Spleen (tissue), 11 donors: ENCODE results near the gene MMEL1. TPM values are rescaled to one million over a fixed set of nuclear protein-coding genes. Genes with fewer than 3 reads are reported as not detected.
"Not testable (repeated sequence)": the region's sequence is repeated elsewhere in the genome, so short reads cannot be mapped to it uniquely, and the experiment has no call there.

ENCODE experiments used
- DNase-seq: peaks from one replicate; pipeline ENCODE4 v3.0.0-alpha.2; 2020
- H3K27ac ChIP-seq, 8 donors: fragments of 200-600 bp; sonication (generic) in 7 of 8; 1 replicate in 4 of 8; 2 replicates in 4 of 8; pipeline versions ENCODE4 v1.5.0 to v1.8.0; 2016 to 2021; ENCODE audit warnings: inconsistent platforms in 4 of 8, mild to moderate bottlenecking in 4 of 8, moderate library complexity in 1 of 8
- H3K27me3 ChIP-seq, 7 donors: fragments of 200-600 bp; sonication (generic) in 6 of 7; replicated peaks in 1 of 7; 1 replicate in 4 of 7; 2 replicates in 3 of 7; pipeline versions ENCODE4 v1.5.0 to v1.8.0; 2016 to 2021; ENCODE audit warnings: inconsistent platforms in 3 of 7, mild to moderate bottlenecking in 1 of 7
- H3K36me3 ChIP-seq, 6 donors: fragments of 200-600 bp; sonication (generic) in 5 of 6; 1 replicate in 4 of 6; 2 replicates in 2 of 6; pipeline versions ENCODE4 v1.5.0 to v1.8.0; 2016 to 2021; ENCODE audit warnings: inconsistent platforms in 2 of 6
- H3K4me1 ChIP-seq, 6 donors: fragments of 200-600 bp; sonication (generic) in 5 of 6; 1 replicate in 3 of 6; 2 replicates in 3 of 6; pipeline versions ENCODE4 v1.5.0 to v1.8.0; 2016 to 2021; ENCODE audit warnings: inconsistent platforms in 3 of 6
- H3K4me3 ChIP-seq, 8 donors: fragments of 200-600 bp; sonication (generic) in 7 of 8; 1 replicate in 4 of 8; 2 replicates in 4 of 8; pipeline versions ENCODE4 v1.5.0 to v1.8.0; 2016 to 2021; ENCODE audit warnings: inconsistent platforms in 4 of 8, mild to moderate bottlenecking in 4 of 8, moderate library complexity in 2 of 8
- H3K9me3 ChIP-seq, 8 donors: fragments of 200-600 bp; sonication (generic) in 7 of 8; 1 replicate in 4 of 8; 2 replicates in 4 of 8; pipeline versions ENCODE4 v1.5.0 to v1.8.0; 2016 to 2021; ENCODE audit warnings: inconsistent platforms in 4 of 8
- CTCF ChIP-seq, 11 experiments: fragments of 200-600 bp in 7 of 11; fragments of 450-650 bp in 4 of 11; sonication (generic) in 4 of 11; IDR thresholded peaks in 8 of 11; conservative IDR thresholded peaks in 3 of 11; 1 replicate in 7 of 11; 2 replicates in 4 of 11; pipeline versions ENCODE4 v1.4.0 to v1.8.0; 2016 to 2021; ENCODE audit warnings: antibody characterized with exemption in 11 of 11, inconsistent platforms in 4 of 11, mild to moderate bottlenecking in 1 of 11
- POLR2A ChIP-seq, 3 donors: fragments of 450-650 bp; IDR thresholded peaks; one replicate each; pipeline ENCODE4 v1.5.1; 2017; ENCODE audit warnings: antibody characterized with exemption in 3 of 3, mild to moderate bottlenecking in 1 of 3
- POLR2AphosphoS5 ChIP-seq, 3 donors: sonication (generic); formaldehyde crosslinking; IDR thresholded peaks; one replicate each; pipeline ENCODE4 v1.5.1; 2017; ENCODE audit warnings: antibody characterized with exemption in 3 of 3
- WGBS, 5 donors: extraction: QIAGEN DNeasy Blood & Tissue Kit in 3 of 5; methylation state at CpG; one replicate each; pipeline versions ENCODE4 v1.1.5 to v1.1.7; 2013 to 2018; 5-methylcytosine and 5-hydroxymethylcytosine counted together
- intact Hi-C: fragments of 100-400 bp; cut with DNase I; formaldehyde crosslinking; loops from one replicate; pipeline ENCODE4 v1.15.0; 2023; ENCODE audit warnings: low total_unique reads
- polyA plus RNA-seq, 3 donors: library from polyadenylated mRNA; stranded (reverse); fragments of 200-250 nt; gene quantifications; one replicate each; pipeline ENCODE4 v1.2.1, GENCODE V29; 2013
- total RNA-seq, 7 donors: library from RNA; depleted of rRNA in 3 of 7; stranded (reverse); fragments of >200 nt in 3 of 7; fragmentation: NEBNext Ultra II Directional in 4 of 7; extraction: Animal tissue kit (Norgen Biotek cat#: 25700) in 4 of 7; gene quantifications; one replicate each; pipeline versions ENCODE4 v1.1.0 to v1.2.1, GENCODE V29; 2016 to 2021
- donor health status: healthy with polysubstance abuse.
- donor health status: DM: no; HTN: no; CAD: no; lungs with moderate emphysema.
- donor health status: DM: no; HTN: no; CAD: no.
- donor health status: Bipolar disorder and iron deficiency.
- donor health status: healthy.
- donor health status: DM: no; HTN: no; CAD: no.
- donor health status: DM: yes; HTN: yes; CAD: no.

Gene MMEL1
- total and polyA plus RNA-seq, 10 donors: 1.9 to 6.4 (median 3.3) TPM; not detected in 1

DNA sequence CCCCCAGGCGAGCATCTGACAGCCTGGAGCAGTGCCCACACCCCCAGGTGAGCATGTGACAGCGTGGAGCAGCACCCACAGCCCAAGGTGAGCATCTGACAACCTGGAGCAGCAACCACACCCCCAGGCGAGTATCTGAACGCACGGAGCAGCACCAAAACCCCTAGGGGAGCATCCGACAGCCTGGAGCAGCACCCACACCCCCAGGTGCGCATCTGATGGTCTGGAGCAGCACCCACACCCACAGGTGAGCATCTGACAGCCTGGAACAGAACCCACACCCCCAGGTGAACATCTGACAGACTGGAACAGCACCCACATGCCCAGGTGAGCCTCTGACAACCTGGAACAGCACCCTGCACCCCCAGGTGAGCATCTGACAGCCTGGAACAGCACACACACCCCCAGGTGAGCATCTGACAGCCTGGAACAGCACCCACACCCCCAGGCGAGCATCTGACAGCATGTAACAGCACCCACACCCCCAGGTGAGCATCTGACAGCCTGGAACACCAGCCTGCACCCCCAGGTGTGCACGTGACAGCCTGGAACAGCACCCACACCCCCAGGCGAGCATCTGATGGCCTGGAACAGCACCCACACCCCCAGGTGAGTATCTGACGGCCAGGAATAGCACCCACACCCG lies 20.2 kb upstream of the MMEL1 start:
- H3K36me3 ChIP-seq, H3K27ac ChIP-seq, H3K4me3 ChIP-seq, H3K4me1 ChIP-seq, intact Hi-C loops: not testable (repeated sequence)
- Histone ChIP-seq H3K27me3 (peaks cover 0 to 61% (median 16%) of the 10 kb centered on the region in 7 donors), H3K9me3 (peaks cover 0 to 14% (median 6%) of the 10 kb centered on the region in 8 donors)
- peak; percentile 82 for DNase-seq
- 28 to 35% (median 30%) methylated on average over 12 of the region's 12 CpGs for WGBS, 5 donors

- H3K27ac ChIP-seq, H3K4me3 ChIP-seq, H3K4me1 ChIP-seq, intact Hi-C loops, H3K36me3 ChIP-seq: not testable (repeated sequence)
- H3K9me3 ChIP-seq: peaks cover 2 to 21% (median 13%) of the 10 kb centered on the region in 8 donors
- peaks cover 0 to 61% (median 16%) of the 10 kb centered on the region in 7 donors for H3K27me3 ChIP-seq
- 36 to 43% (median 37%) methylated on average over 16 of the region's 16 CpGs for WGBS, 5 donors
- DNase-seq: peak; percentile 72
Measured at GRCh38 chr1:2652152-2652925, 19.5 kb upstream of the MMEL1 start.

GRCh38 chr1:2650967-2651645 lies 18.3 kb upstream of the MMEL1 start:
- no peaks in the 10 kb centered on the region for H3K36me3 ChIP-seq
- H3K9me3 ChIP-seq: peaks cover 3 to 31% (median 25%) of the 10 kb centered on the region in 8 donors
- no peaks in the 10 kb centered on the region for H3K4me1 ChIP-seq
- intact Hi-C loops: no loop called here
- H3K27ac ChIP-seq: no peak overlapping the region
- no peak for TF ChIP-seq CTCF (IDR thresholded peaks at IDR 0.05 in 8 of 11, conservative IDR thresholded peaks at IDR 0.05 in 3 of 11)
- no peak for TF ChIP-seq POLR2AphosphoS5 (IDR thresholded peaks at IDR 0.05)
- TF ChIP-seq POLR2A (IDR thresholded peaks at IDR 0.05): no peak
- H3K27me3 ChIP-seq: peaks cover 0 to 60% (median 16%) of the 10 kb centered on the region in 7 donors
- 49 to 57% (median 54%) methylated on average over 9 to 10 of the region's 10 CpGs for WGBS, 5 donors
- DNase-seq: peak; percentile 37
- no peak overlapping the region for H3K4me3 ChIP-seq

DNA sequence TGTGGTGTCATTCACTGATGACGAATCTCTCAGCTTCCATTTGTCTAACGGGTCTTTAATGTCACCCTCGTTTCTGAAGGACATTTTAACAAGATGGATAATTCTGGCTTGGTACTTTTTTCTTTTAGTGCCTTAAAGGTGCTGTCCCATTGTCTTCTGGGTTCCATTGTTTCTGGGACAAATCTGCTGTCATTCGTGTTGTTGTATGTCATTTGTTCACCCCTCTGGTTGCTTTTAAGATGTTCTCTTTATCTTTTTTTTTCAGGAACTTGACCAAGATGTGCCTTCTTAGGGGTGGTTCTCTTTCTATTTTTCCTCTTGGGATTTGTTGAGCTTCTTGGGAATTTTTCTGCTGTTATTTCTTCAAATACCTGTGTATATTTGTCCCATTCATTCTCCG lies 14.0 kb upstream of the MMEL1 start:
- no peak for TF ChIP-seq CTCF (IDR thresholded peaks at IDR 0.05 in 8 of 11, conservative IDR thresholded peaks at IDR 0.05 in 3 of 11)
- no peak for TF ChIP-seq POLR2AphosphoS5 (IDR thresholded peaks at IDR 0.05)
- no peak for TF ChIP-seq POLR2A (IDR thresholded peaks at IDR 0.05)
- Histone ChIP-seq H3K27me3 (peaks cover 0 to 22% (median 0%) of the 10 kb centered on the region in 7 donors), H3K36me3 (no peaks in the 10 kb centered on the region), H3K27ac (no peak overlapping the region), H3K4me1 (peaks cover 5 to 21% (median 13%) of the 10 kb centered on the region in 6 donors), H3K4me3 (no peak overlapping the region), H3K9me3 (peaks cover 3 to 35% (median 31%) of the 10 kb centered on the region in 8 donors)
- intact Hi-C loops: no loop called here
- 72 to 77% (median 75%) methylated on average over 5 of the region's 5 CpGs for WGBS, 5 donors
- DNase-seq: no peak

DNA sequence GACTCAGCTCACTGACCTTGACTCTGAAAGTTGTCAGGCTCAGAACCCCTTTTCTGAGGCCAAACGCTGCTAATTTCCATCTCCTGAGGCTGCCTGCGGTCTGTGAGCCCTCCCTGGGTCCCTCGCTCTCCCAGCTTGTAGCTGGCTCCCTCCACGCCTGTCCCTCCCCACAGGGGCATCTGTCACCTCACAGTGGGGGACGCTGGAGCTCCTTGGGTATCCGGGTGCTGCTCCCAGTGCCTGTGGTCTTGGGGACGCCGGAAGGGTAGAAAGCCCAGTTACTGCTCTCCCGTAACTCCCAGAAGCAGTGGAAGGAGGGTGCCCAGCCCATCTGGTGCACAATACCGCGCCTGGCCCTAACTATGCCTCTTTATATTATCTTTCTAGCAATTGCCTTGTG lies 13.0 kb upstream of the MMEL1 start:
- DNase-seq: peak; percentile 56
- intact Hi-C loops: no loop called here
- H3K9me3 ChIP-seq: peaks cover 3 to 35% (median 31%) of the 10 kb centered on the region in 8 donors
- TF ChIP-seq POLR2AphosphoS5 (IDR thresholded peaks at IDR 0.05) (no peak), CTCF (IDR thresholded peaks at IDR 0.05 in 8 of 11, conservative IDR thresholded peaks at IDR 0.05 in 3 of 11) (no peak), POLR2A (IDR thresholded peaks at IDR 0.05) (no peak)
- 80 to 87% (median 84%) methylated on average over 10 to 11 of the region's 11 CpGs for WGBS, 5 donors
- H3K27ac ChIP-seq: no peak overlapping the region
- peaks cover 0 to 11% (median 0%) of the 10 kb centered on the region in 7 donors for H3K27me3 ChIP-seq
- H3K36me3 ChIP-seq: no peaks in the 10 kb centered on the region
- peaks cover 8 to 30% (median 20%) of the 10 kb centered on the region in 6 donors for H3K4me1 ChIP-seq
- H3K4me3 ChIP-seq: no peak overlapping the region
